ENCODE data around the gene IL2.

IL2 gene

GRCh38 chr4:122456231-122457116, at the start of gene IL2:
IL2 (minus strand) TSS chr4:122456725; CDS start chr4:122456440, 285 bp downstream.
- no peak for DNase-seq (ENCODE audit: low spot score)

- no peak for DNase-seq (ENCODE audit: low spot score)
Observed at GRCh38 chr4:122503214-122503613, 46.7 kb upstream of the IL2 start.

GRCh38 chr4:122500852-122501501, 44.5 kb upstream of the IL2 start:
- DNase-seq (ENCODE audit: low spot score): no peak

GRCh38 chr4:122489061-122489460, 32.5 kb upstream of the IL2 start:
- DNase-seq (ENCODE audit: low spot score): no peak

- DNase-seq (ENCODE audit: low spot score): no peak
Observed at GRCh38 chr4:122483481-122483880, 27.0 kb upstream of the IL2 start.

- DNase-seq (ENCODE audit: low spot score): peak; percentile 24
Observed at GRCh38 chr4:122481766-122482405, 25.4 kb upstream of the IL2 start.

GRCh38 chr4:122480655-122481487, 24.3 kb upstream of the IL2 start:
- DNase-seq (ENCODE audit: low spot score): no peak

GRCh38 chr4:122479935-122480416, 23.5 kb upstream of the IL2 start:
- peak; percentile 37 for DNase-seq (ENCODE audit: low spot score)

- DNase-seq (ENCODE audit: low spot score): no peak
Observed at GRCh38 chr4:122476745-122477144, 20.2 kb upstream of the IL2 start.

GRCh38 chr4:122476126-122476525, 19.6 kb upstream of the IL2 start:
- no peak for DNase-seq (ENCODE audit: low spot score)

GRCh38 chr4:122475233-122475632, 18.7 kb upstream of the IL2 start:
- no peak for DNase-seq (ENCODE audit: low spot score)

GRCh38 chr4:122469457-122469856, 12.9 kb upstream of the IL2 start:
- DNase-seq (ENCODE audit: low spot score): no peak

- peak; percentile 15 for DNase-seq (ENCODE audit: low spot score)
Observed at GRCh38 chr4:122458625-122459024, 2.1 kb upstream of the IL2 start.

GRCh38 chr4:122453384-122453995, 3.0 kb downstream of the IL2 start:
- no peak for DNase-seq (ENCODE audit: low spot score)

GRCh38 chr4:122450847-122451246, 5.7 kb downstream of the IL2 start:
- DNase-seq (ENCODE audit: low spot score): peak; percentile 10

GRCh38 chr4:122434285-122434684, 22.2 kb downstream of the IL2 start:
- no peak for DNase-seq (ENCODE audit: low spot score)

GRCh38 chr4:122431351-122431750, 25.2 kb downstream of the IL2 start:
- no peak for DNase-seq (ENCODE audit: low spot score)

GRCh38 chr4:122423246-122423645, 33.3 kb downstream of the IL2 start:
- DNase-seq (ENCODE audit: low spot score): no peak

- no peak for DNase-seq (ENCODE audit: low spot score)
Observed at GRCh38 chr4:122412547-122412946, 44.0 kb downstream of the IL2 start.

- no peak for DNase-seq (ENCODE audit: low spot score)
Observed at GRCh38 chr4:122403861-122404260, 52.7 kb downstream of the IL2 start.
